K562 (cell line): ENCODE results near the gene MRPL2. TPM values are rescaled to one million over a fixed set of nuclear protein-coding genes. Genes with fewer than 3 reads are reported as not detected.

Source experiments
- ATAC-seq: fragments of 200-7000 bp; cut with Tn5 transposase; 3 replicates; pipeline ENCODE4 v1.9.1; 2020; ENCODE audit warnings: moderate library complexity
- BruUV-seq: library from RNA; stranded (reverse); fragments of 400-500 nt; replicated peaks from 2 replicates; lab custom pipeline; 2021; lab: Mats Ljungman, UMichigan
- CTCF ChIA-PET: fragments of 300-600 bp; formaldehyde crosslinking; extraction: SDS; loops from one replicate; lab custom pipeline; 2021; ENCODE audit warnings: low intra/inter-chr PET ratio; lab: Yijun Ruan, JAX
- POLR2A ChIA-PET: fragments of 300-600, 350-650 bp; sonication (Branson Sonifier 250); formaldehyde crosslinking; extraction: SDS; loops from one replicate; lab custom pipeline; 2021; ENCODE audit warnings: antibody characterized with exemption, inconsistent platforms; lab: Yijun Ruan, JAX
- DNase-seq, 4 experiments: peaks; one replicate each; pipeline versions ENCODE4 v3.0.0 to v3.0.0-alpha.2; 2011 to 2018; ENCODE audit warnings: low spot score in 3 of 4, mixed read lengths in 3 of 4; ENCODE audit errors: extremely low read depth in 1 of 4
- FAIRE-seq: peaks from 2 replicates; lab custom pipeline; 2011; peaks lifted over from hg19 to GRCh38; lab: Jason Lieb, UNC
- H2AFZ ChIP-seq: 2 replicates; pipeline ENCODE4 v1.6.0; 2011; ENCODE audit warnings: low read depth, low read length, control low read depth, inconsistent platforms
- H3K27ac ChIP-seq: fragments of 200-600 bp; 3 replicates; pipeline ENCODE4 v1.8.0; 2011; ENCODE audit warnings: low read depth, mild to moderate bottlenecking, control low read depth, inconsistent platforms, low read length, moderate library complexity, mixed read lengths; ENCODE audit errors: extremely low read depth
- H3K27me3 ChIP-seq, 2 experiments: fragments of 300-600 bp in 1 of 2; 2 replicates in 1 of 2; 3 replicates in 1 of 2; pipeline versions ENCODE4 v1.6.0 to v1.8.0; 2011; ENCODE audit warnings: inconsistent platforms in 2 of 2, low read length in 2 of 2, mild to moderate bottlenecking in 1 of 2, mixed read lengths in 1 of 2, moderate library complexity in 1 of 2; ENCODE audit not compliant: control insufficient read depth in 2 of 2, insufficient read depth in 2 of 2
- H3K36me3 ChIP-seq: fragments of 300-600 bp; 3 replicates; pipeline ENCODE4 v1.8.0; 2011; ENCODE audit warnings: mild to moderate bottlenecking, low read length, inconsistent platforms; ENCODE audit not compliant: control insufficient read depth, insufficient read depth
- H3K4me1 ChIP-seq, 2 experiments: fragments of 200-600 bp in 1 of 2; replicated peaks in 1 of 2; 2 replicates in 1 of 2; 3 replicates in 1 of 2; pipeline versions ENCODE4 v1.5.1 to v1.8.0; 2011; ENCODE audit warnings: inconsistent platforms in 2 of 2, low read length in 2 of 2, mild to moderate bottlenecking in 1 of 2, mixed read lengths in 1 of 2, moderate library complexity in 1 of 2; ENCODE audit not compliant: control insufficient read depth in 2 of 2, insufficient read depth in 2 of 2
- H3K4me2 ChIP-seq: 2 replicates; pipeline ENCODE4 v1.6.1; 2011; ENCODE audit warnings: low read length, control low read depth, inconsistent platforms, mixed read lengths; ENCODE audit not compliant: insufficient read depth
- H3K4me3 ChIP-seq: fragments of 200-600 bp; sonication (generic), shearing (Covaris generic); 2 replicates; pipeline ENCODE4 v1.5.1; 2016; ENCODE audit warnings: control low read depth, inconsistent platforms
- H3K79me2 ChIP-seq: fragments of 200-600 bp; 3 replicates; pipeline ENCODE4 v1.8.0; 2011; ENCODE audit warnings: low read length, inconsistent platforms; ENCODE audit not compliant: control insufficient read depth, insufficient read depth
- H3K9ac ChIP-seq, 2 experiments: 2 replicates each; pipeline versions ENCODE4 v1.6.0 to v1.6.1; 2011; ENCODE audit warnings: low read depth in 2 of 2, low read length in 2 of 2, control low read depth in 1 of 2, inconsistent platforms in 1 of 2, mild to moderate bottlenecking in 1 of 2, mixed read lengths in 1 of 2; ENCODE audit not compliant: insufficient read depth in 1 of 2
- H3K9me1 ChIP-seq: one replicate; pipeline ENCODE4 v1.6.0; 2011; ENCODE audit warnings: inconsistent platforms, mild to moderate bottlenecking, low read length, moderate library complexity; ENCODE audit not compliant: control insufficient read depth, insufficient read depth
- H3K9me3 ChIP-seq: replicated peaks from 2 replicates; pipeline ENCODE4 v1.5.1; 2011; ENCODE audit warnings: low read depth, low read length, inconsistent platforms; ENCODE audit not compliant: control insufficient read depth, insufficient read depth
- H4K20me1 ChIP-seq: replicated peaks from 2 replicates; pipeline ENCODE4 v1.6.1; 2011; ENCODE audit warnings: low read length, inconsistent platforms, mixed read lengths; ENCODE audit not compliant: control insufficient read depth, insufficient read depth
- DDX20 ChIP-seq: fragments of 450-650 bp; IDR thresholded peaks from 2 replicates; pipeline ENCODE4 v1.6.1; 2016; ENCODE audit warnings: missing genetic modification characterization, low read depth, mild to moderate bottlenecking, missing compliant biosample characterization, moderate library complexity
- ZNF316 ChIP-seq: fragments of 450-650 bp; IDR thresholded peaks from 2 replicates; pipeline ENCODE4 v1.6.1; 2016
- WGBS: fragments of 100-300 bp; shearing (Covaris generic); methylation state at CpG from one replicate; pipeline ENCODE4 v1.1.6; 2016; ENCODE audit warnings: low coverage, mixed read lengths; ENCODE audit not compliant: insufficient coverage; ENCODE audit errors: missing lambda C conversion rate; 5-methylcytosine and 5-hydroxymethylcytosine counted together
- in situ Hi-C: fragments of 300-500 bp; cut with MboI; formaldehyde crosslinking; loops from 4 replicates; pipeline ENCODE4 v1.15.0; 2018; ENCODE audit warnings: inconsistent platforms, mixed read lengths
- intact Hi-C: fragments of 100-400 bp; cut with micrococcal nuclease; formaldehyde crosslinking; loops from 2 replicates; pipeline ENCODE4 v1.14.2; 2022
- polyA plus RNA-seq, 8 experiments: library from polyadenylated mRNA; depleted of rRNA in 4 of 8; stranded (reverse) in 5 of 8; unstranded in 3 of 8; fragments of >200 nt; fragmentation: Nextera tagmentation in 2 of 8; fragmentation: Illumina TruSeq in 1 of 8; extraction: Ambion mirVana in 2 of 8; extraction: Trizol in 1 of 8; gene quantifications; 2 replicates each; pipeline versions ENCODE4 v1.2.1 to v1.2.3, GENCODE V29; 2011 to 2014; ENCODE audit warnings: inconsistent platforms in 1 of 8, missing spikeins in 1 of 8
- total RNA-seq, 7 experiments: library from RNA; depleted of rRNA in 6 of 7; stranded (reverse); fragments of >200 nt in 6 of 7; fragmentation: Illumina TruSeq in 2 of 7; extraction: Trizol in 2 of 7; gene quantifications; 2 replicates each; pipeline versions ENCODE4 v1.2.1 to v1.2.3, GENCODE V29; 2011 to 2021; ENCODE audit warnings: low replicate concordance in 1 of 7
- TF ChIP-seq, protein P1 (sequence below): sonication (generic); formaldehyde crosslinking; IDR thresholded peaks from 2 replicates; pipeline ENCODE4 v1.8.1; 2023; ENCODE audit warnings: mild to moderate bottlenecking, missing genetic modification reagents
- TF ChIP-seq, protein P2 (sequence below): fragments of 250-450 bp; sonication (Bioruptor Pico); IDR thresholded peaks from 2 replicates; pipeline ENCODE4 v1.9.0; 2021; ENCODE audit warnings: mild to moderate bottlenecking

Gene MRPL2
- total and polyA plus RNA-seq, 9 of the 15 experiments (the other 6 are each of a cell fraction or from before 2014, with no cell fraction given) = 63.1 to 262 (median 121) TPM

GRCh38 chr6:43107344-43108062 is 48.3 kb upstream of the MRPL2 start:
- H3K4me3 ChIP-seq = no peak overlapping the region
- H3K36me3 ChIP-seq = no peaks in the 10 kb centered on the region
- H4K20me1 ChIP-seq = no peaks in the 10 kb centered on the region
- H3K4me2 ChIP-seq = no peak overlapping the region
- no peaks in the 10 kb centered on the region for H3K4me1 ChIP-seq
- intact Hi-C loops = no loop called here
- H3K9ac ChIP-seq = no peak overlapping the region
- in situ Hi-C loops = no loop called here
- ATAC-seq (no peak), DNase-seq (no peak)
- POLR2A ChIA-PET = interaction anchor here (0.6 to 1.2 kb wide), 3 partner anchors 8 to 11 kb away, joined by 3 to 6 read pairs (median 4); no protein-coding TSS in a partner anchor
- H3K27me3 ChIP-seq = no peaks in the 10 kb centered on the region
- CTCF ChIA-PET = no interaction called here
- no TSS peak for BruUV-seq
- H3K9me3 ChIP-seq = no peaks in the 10 kb centered on the region
- no peaks in the 10 kb centered on the region for H3K9me1 ChIP-seq
- 58% methylated on average over 12 of the region's 12 CpGs for WGBS
- no peak overlapping the region for H2AFZ ChIP-seq
- TF ChIP-seq, protein P1, sequence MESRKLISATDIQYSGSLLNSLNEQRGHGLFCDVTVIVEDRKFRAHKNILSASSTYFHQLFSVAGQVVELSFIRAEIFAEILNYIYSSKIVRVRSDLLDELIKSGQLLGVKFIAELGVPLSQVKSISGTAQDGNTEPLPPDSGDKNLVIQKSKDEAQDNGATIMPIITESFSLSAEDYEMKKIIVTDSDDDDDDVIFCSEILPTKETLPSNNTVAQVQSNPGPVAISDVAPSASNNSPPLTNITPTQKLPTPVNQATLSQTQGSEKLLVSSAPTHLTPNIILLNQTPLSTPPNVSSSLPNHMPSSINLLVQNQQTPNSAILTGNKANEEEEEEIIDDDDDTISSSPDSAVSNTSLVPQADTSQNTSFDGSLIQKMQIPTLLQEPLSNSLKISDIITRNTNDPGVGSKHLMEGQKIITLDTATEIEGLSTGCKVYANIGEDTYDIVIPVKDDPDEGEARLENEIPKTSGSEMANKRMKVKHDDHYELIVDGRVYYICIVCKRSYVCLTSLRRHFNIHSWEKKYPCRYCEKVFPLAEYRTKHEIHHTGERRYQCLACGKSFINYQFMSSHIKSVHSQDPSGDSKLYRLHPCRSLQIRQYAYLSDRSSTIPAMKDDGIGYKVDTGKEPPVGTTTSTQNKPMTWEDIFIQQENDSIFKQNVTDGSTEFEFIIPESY (CRISPR knock-in tag) = peak; percentile 80
- TF ChIP-seq ZNF316 = peak; percentile 36; the same call in 1 of the 2 replicates
- TF ChIP-seq, protein P2, sequence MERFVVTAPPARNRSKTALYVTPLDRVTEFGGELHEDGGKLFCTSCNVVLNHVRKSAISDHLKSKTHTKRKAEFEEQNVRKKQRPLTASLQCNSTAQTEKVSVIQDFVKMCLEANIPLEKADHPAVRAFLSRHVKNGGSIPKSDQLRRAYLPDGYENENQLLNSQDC (CRISPR knock-in tag) = no peak
- TF ChIP-seq DDX20 (tag) = no peak
- TF ChIP-seq, all 486 proteins: peak for 2
- Histone ChIP-seq H3K27ac (no peak overlapping the region), H3K79me2 (no peaks in the 10 kb centered on the region)
- FAIRE-seq = no peak
